Type B pancreatic cell (in vitro differentiated cells): ENCODE measurements around the gene ARL4A. TPM values are rescaled to one million over a fixed set of nuclear protein-coding genes. Genes with fewer than 3 reads are reported as not detected.

ENCODE experiments used
- total RNA-seq: library from RNA; stranded (reverse); gene quantifications from 2 replicates; pipeline ENCODE4 v1.2.1, GENCODE V29; 2021; ENCODE audit warnings: low replicate concordance

Gene ARL4A
- total RNA-seq, 1 donor from 2014 or later = 25.5 TPM

Other genes starting within 250 kb of the ARL4A start
- 3.4 and 3.9 TPM in 2 replicates for gene SCIN, start 116.9 kb upstream of the ARL4A start, total RNA-seq